Fibroblast of lung (primary cell): ENCODE measurements around the gene HEPACAM. TPM values are rescaled to one million over a fixed set of nuclear protein-coding genes. Genes with fewer than 3 reads are reported as not detected.

Experiments
- DNase-seq, 2 donors: peaks; one replicate each; pipeline versions ENCODE4 v3.0.0 to v3.0.0-alpha.2; 2010; ENCODE audit warnings: low read depth in 2 of 2
- H2AFZ ChIP-seq: 2 replicates; pipeline ENCODE4 v1.5.1; 2012; ENCODE audit warnings: low read length, control low read depth, inconsistent platforms
- H3K27ac ChIP-seq: 2 replicates; pipeline ENCODE4 v1.5.1; 2011; ENCODE audit warnings: low read length, control low read depth; ENCODE audit not compliant: insufficient read depth
- H3K27me3 ChIP-seq: 2 replicates; pipeline ENCODE4 v1.5.1; 2011; ENCODE audit warnings: mild to moderate bottlenecking, low read length; ENCODE audit not compliant: control insufficient read depth, insufficient read depth
- H3K36me3 ChIP-seq: 2 replicates; pipeline ENCODE4 v1.5.1; 2011; ENCODE audit warnings: low read length; ENCODE audit not compliant: control insufficient read depth, insufficient read depth
- H3K4me1 ChIP-seq: 2 replicates; pipeline ENCODE4 v1.5.1; 2011; ENCODE audit warnings: low read length; ENCODE audit not compliant: control insufficient read depth, insufficient read depth; ENCODE audit errors: extremely low read depth
- H3K4me2 ChIP-seq: 2 replicates; pipeline ENCODE4 v1.5.1; 2011; ENCODE audit warnings: low read length, control low read depth; ENCODE audit not compliant: insufficient read depth; ENCODE audit errors: extremely low read depth
- H3K4me3 ChIP-seq, 4 experiments: fragments of 200-600 bp in 1 of 4; sonication (generic) in 1 of 4; replicated peaks in 1 of 4; 2 replicates each; pipeline ENCODE4 v1.5.1; 2011 to 2016; ENCODE audit warnings: low read length in 4 of 4, low read depth in 3 of 4, mild to moderate bottlenecking in 3 of 4, control low read depth in 2 of 4, inconsistent platforms in 1 of 4, mixed read lengths in 1 of 4; ENCODE audit not compliant: insufficient read depth in 1 of 4; ENCODE audit errors: control extremely low read depth in 1 of 4
- H3K79me2 ChIP-seq: 2 replicates; pipeline ENCODE4 v1.5.1; 2012; ENCODE audit warnings: mild to moderate bottlenecking, low read length, inconsistent platforms; ENCODE audit not compliant: control insufficient read depth, insufficient read depth
- H3K9ac ChIP-seq: 2 replicates; pipeline ENCODE4 v1.5.1; 2011; ENCODE audit warnings: mild to moderate bottlenecking, low read length, control low read depth; ENCODE audit not compliant: insufficient read depth
- H3K9me3 ChIP-seq: 2 replicates; pipeline ENCODE4 v1.5.1; 2012; ENCODE audit warnings: low read depth, low read length; ENCODE audit not compliant: control insufficient read depth, insufficient read depth
- H4K20me1 ChIP-seq: 2 replicates; pipeline ENCODE4 v1.5.1; 2011; ENCODE audit warnings: low read length; ENCODE audit not compliant: control insufficient read depth, insufficient read depth; ENCODE audit errors: extremely low read depth
- CTCF ChIP-seq, 2 donors: IDR thresholded peaks in 1 of 2; conservative IDR thresholded peaks in 1 of 2; 1 replicate in 1 of 2; 2 replicates in 1 of 2; pipeline ENCODE4 v1.5.1; 2011 to 2012; ENCODE audit warnings: low read length in 2 of 2, control low read depth in 1 of 2, inconsistent platforms in 1 of 2, low read depth in 1 of 2, mild to moderate bottlenecking in 1 of 2
- EZH2 ChIP-seq: IDR thresholded peaks from 2 replicates; pipeline ENCODE4 v1.5.1; 2012; ENCODE audit warnings: low read length, control low read depth, mild to moderate bottlenecking; ENCODE audit errors: missing control alignments
- polyA plus RNA-seq, 2 donors: library from polyadenylated mRNA; depleted of rRNA in 1 of 2; stranded (reverse) in 1 of 2; unstranded in 1 of 2; fragments of >200 nt; gene quantifications; 2 replicates each; pipeline ENCODE4 v1.2.1, GENCODE V29; 2011 to 2012; ENCODE audit warnings: missing spikeins in 1 of 2
- total RNA-seq: library from RNA; depleted of rRNA; stranded (reverse); fragments of >200 nt; gene quantifications from 2 replicates; pipeline ENCODE4 v1.2.1, GENCODE V29; 2014

HEPACAM gene
- total and polyA plus RNA-seq, 2 donors (not counting 1 experiment from before 2014, with no cell fraction given) = under 0.01 to 0.11 TPM

- no peaks in the 10 kb centered on the region for H4K20me1 ChIP-seq
- H3K36me3 ChIP-seq = no peaks in the 10 kb centered on the region
- no peaks in the 10 kb centered on the region for H3K27me3 ChIP-seq
- H3K27ac ChIP-seq = no peak overlapping the region
- no peaks in the 10 kb centered on the region for H3K9me3 ChIP-seq
- H3K4me3 ChIP-seq = no peak overlapping the region
- H2AFZ ChIP-seq = no peak overlapping the region
- no peak overlapping the region for H3K4me2 ChIP-seq
- H3K79me2 ChIP-seq = no peaks in the 10 kb centered on the region
- peak; percentile 69 to 90 for DNase-seq
- H3K9ac ChIP-seq = no peak overlapping the region
- TF ChIP-seq CTCF (conservative IDR thresholded peaks at IDR 0.05 in 1 of 2, IDR thresholded peaks at IDR 0.05 in 1 of 2; ENCODE audit: low read depth in 1 of 2, low read length in 2 of 2) (peak; percentile 72 to 79), EZH2 (no peak)
- no peaks in the 10 kb centered on the region for H3K4me1 ChIP-seq
Observed at GRCh38 chr11:124961972-124962609, 26.2 kb upstream of the HEPACAM start.

- no peaks in the 10 kb centered on the region for H3K27me3 ChIP-seq
- H3K4me3 ChIP-seq = peak overlapping the region in 2 of 4 experiments; percentile 58 to 89
- H3K9me3 ChIP-seq = no peaks in the 10 kb centered on the region
- no peak overlapping the region for H2AFZ ChIP-seq
- peak overlapping the region; percentile 27 for H3K4me2 ChIP-seq
- no peak overlapping the region for H3K9ac ChIP-seq
- H3K4me1 ChIP-seq = no peaks in the 10 kb centered on the region
- no peak for TF ChIP-seq EZH2
- no peak for TF ChIP-seq CTCF (conservative IDR thresholded peaks at IDR 0.05 in 1 of 2, IDR thresholded peaks at IDR 0.05 in 1 of 2; ENCODE audit: low read depth in 1 of 2, low read length in 2 of 2)
- H4K20me1 ChIP-seq = no peaks in the 10 kb centered on the region
- no peak overlapping the region for H3K27ac ChIP-seq
- H3K36me3 ChIP-seq = no peaks in the 10 kb centered on the region
- no peak for DNase-seq
- H3K79me2 ChIP-seq = no peaks in the 10 kb centered on the region
Observed at GRCh38 chr11:124955035-124955434, 19.2 kb upstream of the HEPACAM start.

GRCh38 chr11:124954590-124954955 is 18.7 kb upstream of the HEPACAM start:
- H3K36me3 ChIP-seq = no peaks in the 10 kb centered on the region
- H3K9ac ChIP-seq = peak overlapping the region; percentile 73
- no peak for TF ChIP-seq EZH2
- TF ChIP-seq CTCF (conservative IDR thresholded peaks at IDR 0.05 in 1 of 2, IDR thresholded peaks at IDR 0.05 in 1 of 2; ENCODE audit: low read depth in 1 of 2, low read length in 2 of 2) = no peak
- peak overlapping the region; percentile 58 to 89 (median 68) for H3K4me3 ChIP-seq
- DNase-seq = no peak
- H3K9me3 ChIP-seq = no peaks in the 10 kb centered on the region
- peak overlapping the region; percentile 84 for H2AFZ ChIP-seq
- H3K79me2 ChIP-seq = no peaks in the 10 kb centered on the region
- H4K20me1 ChIP-seq = no peaks in the 10 kb centered on the region
- H3K4me2 ChIP-seq = peak overlapping the region; percentile 27
- H3K4me1 ChIP-seq = no peaks in the 10 kb centered on the region
- H3K27ac ChIP-seq = peak overlapping the region; percentile 87
- H3K27me3 ChIP-seq = no peaks in the 10 kb centered on the region
